DOHH2 (cell line): ENCODE results near the gene CZIB.

Experiments used
- H3F3A ChIP-seq: fragments of 200-600 bp; sonication (generic), shearing (Covaris generic); 2 replicates; pipeline ENCODE4 v1.6.0; 2016; ENCODE audit warnings: antibody characterized with exemption, mild to moderate bottlenecking; ENCODE audit not compliant: control insufficient read depth, insufficient read depth
- H3K27ac ChIP-seq: fragments of 200-600 bp; sonication (generic); 2 replicates; pipeline ENCODE4 v1.5.1; 2014; ENCODE audit warnings: low read depth, mild to moderate bottlenecking, low read length, moderate library complexity
- H3K27me3 ChIP-seq: fragments of 200-600 bp; sonication (generic); 2 replicates; pipeline ENCODE4 v1.6.1; 2014; ENCODE audit warnings: mild to moderate bottlenecking, low read length, mixed read lengths; ENCODE audit not compliant: control insufficient read depth
- H3K36me3 ChIP-seq: fragments of 200-600 bp; sonication (generic); 2 replicates; pipeline ENCODE4 v1.6.1; 2014; ENCODE audit warnings: mild to moderate bottlenecking, low read length, moderate library complexity, mixed read lengths; ENCODE audit not compliant: control insufficient read depth
- H3K4me1 ChIP-seq: fragments of 200-600 bp; sonication (generic); 2 replicates; pipeline ENCODE4 v1.6.1; 2014; ENCODE audit warnings: mild to moderate bottlenecking, low read length, mixed read lengths; ENCODE audit not compliant: control insufficient read depth
- H3K4me2 ChIP-seq: fragments of 200-600 bp; sonication (generic); 2 replicates; pipeline ENCODE4 v1.6.0; 2014; ENCODE audit warnings: mild to moderate bottlenecking, low read length, moderate library complexity
- H3K4me3 ChIP-seq: fragments of 200-600 bp; sonication (generic); 2 replicates; pipeline ENCODE4 v1.5.1; 2014; ENCODE audit warnings: mild to moderate bottlenecking, low read length, mixed read lengths
- H3K79me2 ChIP-seq: fragments of 200-600 bp; sonication (generic); 2 replicates; pipeline ENCODE4 v1.6.1; 2014; ENCODE audit warnings: mild to moderate bottlenecking, low read length, mixed read lengths; ENCODE audit not compliant: control insufficient read depth
- H3K9me2 ChIP-seq: fragments of 200-600 bp; sonication (generic); replicated peaks from 2 replicates; pipeline ENCODE4 v1.6.1; 2014; ENCODE audit warnings: mild to moderate bottlenecking, low read length, mixed read lengths; ENCODE audit not compliant: control insufficient read depth
- H3K9me3 ChIP-seq: fragments of 200-600 bp; sonication (generic); 2 replicates; pipeline ENCODE4 v1.6.1; 2014; ENCODE audit warnings: antibody characterized with exemption, low read length, mixed read lengths; ENCODE audit not compliant: control insufficient read depth, insufficient read depth
- H4K20me1 ChIP-seq: fragments of 200-600 bp; sonication (generic); 2 replicates; pipeline ENCODE4 v1.6.0; 2014; ENCODE audit warnings: low read depth, mild to moderate bottlenecking, antibody characterized with exemption, low read length, moderate library complexity; ENCODE audit not compliant: control insufficient read depth, insufficient read depth
- EZH2phosphoT487 ChIP-seq: fragments of 200-600 bp; sonication (generic); IDR thresholded peaks from 2 replicates; pipeline ENCODE4 v1.6.1; 2017; ENCODE audit warnings: borderline replicate concordance, mild to moderate bottlenecking, antibody characterized with exemption, low read length, moderate library complexity, mixed read lengths
- TF ChIP-seq, protein P1 (sequence below): fragments of 200-600 bp; sonication (generic); IDR thresholded peaks from one replicate; pipeline ENCODE4 v1.5.1; 2014; ENCODE audit warnings: antibody characterized with exemption, mild to moderate bottlenecking, low read depth, low read length; ENCODE audit not compliant: poor library complexity, severe bottlenecking

Gene CZIB

DNA sequence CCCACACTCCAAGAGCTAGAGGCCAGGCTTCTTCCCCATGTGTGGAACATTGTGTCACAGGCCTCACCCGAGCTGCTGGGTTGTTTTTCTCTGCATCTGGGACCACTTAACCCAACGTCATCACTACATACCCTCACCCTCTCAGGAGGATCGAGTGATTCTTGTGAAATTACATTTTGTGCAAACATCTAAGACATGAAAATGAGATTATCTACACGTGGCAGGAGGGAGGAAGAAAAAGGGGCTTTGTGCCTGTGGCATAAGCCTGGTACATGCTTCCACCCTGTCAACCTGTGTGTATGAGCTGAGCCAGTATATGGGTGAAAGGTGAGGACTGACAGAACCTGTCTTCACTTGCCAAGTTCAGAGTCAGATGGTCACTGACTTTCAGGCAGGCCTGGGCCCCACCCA is 22.2 kb downstream of the CZIB start:
- Histone ChIP-seq H3K9me2 (no peaks in the 10 kb centered on the region), H3K36me3 (peaks cover 39% of the 10 kb centered on the region), H3K4me2 (peak overlapping the region; percentile 86), H3K9me3 (no peaks in the 10 kb centered on the region), H3K79me2 (peaks cover 21% of the 10 kb centered on the region), H3K27me3 (no peaks in the 10 kb centered on the region), H3K4me3 (peak overlapping the region; percentile 87), H4K20me1 (no peaks in the 10 kb centered on the region), H3K27ac (no peak overlapping the region), H3F3A (no peaks in the 10 kb centered on the region; the same call in 1 of the 2 replicates), H3K4me1 (peaks cover 21% of the 10 kb centered on the region)
- TF ChIP-seq EZH2phosphoT487 = no peak
- TF ChIP-seq, protein P1, sequence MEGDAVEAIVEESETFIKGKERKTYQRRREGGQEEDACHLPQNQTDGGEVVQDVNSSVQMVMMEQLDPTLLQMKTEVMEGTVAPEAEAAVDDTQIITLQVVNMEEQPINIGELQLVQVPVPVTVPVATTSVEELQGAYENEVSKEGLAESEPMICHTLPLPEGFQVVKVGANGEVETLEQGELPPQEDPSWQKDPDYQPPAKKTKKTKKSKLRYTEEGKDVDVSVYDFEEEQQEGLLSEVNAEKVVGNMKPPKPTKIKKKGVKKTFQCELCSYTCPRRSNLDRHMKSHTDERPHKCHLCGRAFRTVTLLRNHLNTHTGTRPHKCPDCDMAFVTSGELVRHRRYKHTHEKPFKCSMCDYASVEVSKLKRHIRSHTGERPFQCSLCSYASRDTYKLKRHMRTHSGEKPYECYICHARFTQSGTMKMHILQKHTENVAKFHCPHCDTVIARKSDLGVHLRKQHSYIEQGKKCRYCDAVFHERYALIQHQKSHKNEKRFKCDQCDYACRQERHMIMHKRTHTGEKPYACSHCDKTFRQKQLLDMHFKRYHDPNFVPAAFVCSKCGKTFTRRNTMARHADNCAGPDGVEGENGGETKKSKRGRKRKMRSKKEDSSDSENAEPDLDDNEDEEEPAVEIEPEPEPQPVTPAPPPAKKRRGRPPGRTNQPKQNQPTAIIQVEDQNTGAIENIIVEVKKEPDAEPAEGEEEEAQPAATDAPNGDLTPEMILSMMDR = no peak

DNA sequence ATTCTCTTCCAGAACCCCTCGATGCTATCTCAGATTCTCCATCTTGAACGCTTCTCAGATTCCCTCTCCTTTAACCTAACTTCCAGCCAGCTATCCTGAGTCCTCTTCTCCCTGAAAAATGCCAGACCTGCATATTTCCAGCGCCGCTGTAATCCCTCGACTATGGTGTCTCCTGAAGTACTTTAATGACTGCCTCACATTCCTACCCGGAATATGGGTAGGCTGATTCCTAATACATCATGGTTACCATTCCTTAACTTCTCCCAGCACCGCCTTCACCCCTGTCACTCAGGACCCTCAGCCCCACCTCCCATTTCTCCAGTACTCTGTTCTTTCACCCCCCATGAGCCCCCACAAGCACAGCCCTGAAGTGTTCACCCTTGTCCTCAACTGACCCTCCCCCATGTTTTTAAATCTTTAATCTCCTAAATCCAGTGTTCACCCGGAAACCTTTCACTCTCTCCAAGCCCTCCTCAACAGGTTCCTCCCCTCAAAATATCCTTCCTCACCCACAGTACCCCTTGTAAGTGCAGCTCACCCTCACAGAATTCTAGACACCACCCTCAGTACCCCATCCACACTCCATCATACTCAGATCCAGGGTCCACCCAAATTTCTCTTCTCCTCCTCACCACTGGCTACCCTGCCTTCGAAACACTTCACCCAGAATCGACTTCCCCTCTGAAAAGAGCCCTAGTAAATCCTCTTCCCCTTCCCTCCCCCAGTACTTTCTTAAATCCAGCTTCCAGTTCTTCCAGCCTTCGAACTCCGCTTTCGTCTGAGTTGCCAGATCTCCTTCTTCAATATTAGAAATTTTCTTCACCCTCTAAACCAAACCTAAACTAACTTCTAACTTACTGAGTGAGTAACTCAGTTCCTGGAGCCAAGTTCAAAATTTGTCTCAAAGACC is 22.9 kb downstream of the CZIB start:
- Histone ChIP-seq H3K9me2 (no peaks in the 10 kb centered on the region), H3K79me2 (peaks cover 21% of the 10 kb centered on the region), H3K4me3 (peak overlapping the region; percentile 87), H3F3A (no peaks in the 10 kb centered on the region; the same call in 1 of the 2 replicates), H3K4me2 (peak overlapping the region; percentile 86), H3K27ac (peak overlapping the region; percentile 64), H4K20me1 (no peaks in the 10 kb centered on the region), H3K27me3 (no peaks in the 10 kb centered on the region), H3K9me3 (no peaks in the 10 kb centered on the region), H3K4me1 (peaks cover 21% of the 10 kb centered on the region), H3K36me3 (peaks cover 32% of the 10 kb centered on the region)
- TF ChIP-seq, protein P1 = no peak
- no peak for TF ChIP-seq EZH2phosphoT487

DNA sequence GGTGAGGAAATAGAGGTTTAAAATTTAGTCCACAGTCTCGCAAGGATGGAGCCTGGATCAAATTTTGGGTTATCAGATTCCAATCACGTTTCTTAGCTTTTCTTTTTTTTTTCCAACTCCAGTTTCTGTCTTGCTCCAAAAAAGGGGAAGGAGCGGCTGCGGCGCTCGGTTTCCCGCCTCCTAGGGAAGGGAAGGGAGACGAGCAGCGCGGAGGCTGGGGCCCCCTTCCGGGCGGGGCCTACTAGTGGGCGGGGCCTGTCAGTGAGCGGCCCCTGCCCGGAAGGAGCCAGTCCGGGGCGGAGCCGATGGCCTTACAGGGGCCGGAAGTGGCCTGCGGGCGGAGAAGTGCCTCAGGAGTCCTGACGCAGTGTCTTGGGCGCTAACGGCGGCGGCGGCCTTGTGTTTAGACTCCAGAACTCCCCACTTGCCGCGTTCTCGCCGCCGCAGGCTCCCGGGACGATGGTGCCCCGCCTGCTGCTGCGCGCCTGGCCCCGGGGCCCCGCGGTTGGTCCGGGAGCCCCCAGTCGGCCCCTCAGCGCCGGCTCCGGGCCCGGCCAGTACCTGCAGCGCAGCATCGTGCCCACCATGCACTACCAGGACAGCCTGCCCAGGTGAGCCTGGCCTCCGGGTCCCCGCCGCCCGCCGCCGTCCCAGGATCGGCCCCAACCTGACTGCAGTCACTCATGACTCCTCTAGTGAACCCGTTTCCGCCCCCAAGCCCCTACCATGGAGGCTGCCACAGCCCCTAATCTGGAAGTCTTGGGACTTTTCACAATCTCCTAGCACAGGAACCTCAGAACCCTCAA is 23.7 kb downstream of the CZIB start, which contains the start of gene CPT2:
Gene CPT2, plus strand, starts transcription at position 340 of the 806 bp plus-strand sequence. Its CDS starts 120 bp downstream, at position 460.
- Histone ChIP-seq H4K20me1 (no peaks in the 10 kb centered on the region), H3K4me3 (peak within 1 kb of the TSS; percentile 87), H3K9me3 (no peaks in the 10 kb centered on the region), H3K9me2 (no peaks in the 10 kb centered on the region), H3K4me2 (peak within 1 kb of the TSS; percentile 86), H3K79me2 (peaks cover 21% of the 10 kb centered on the region), H3K4me1 (peaks cover 21% of the 10 kb centered on the region), H3K36me3 (peaks cover 24% of the 10 kb centered on the region), H3K27ac (peak within 1 kb of the TSS; percentile 64), H3K27me3 (no peaks in the 10 kb centered on the region), H3F3A (no peaks in the 10 kb centered on the region; the same call in 1 of the 2 replicates)
- TF ChIP-seq EZH2phosphoT487 = no peak
- TF ChIP-seq, protein P1 = no peak
